ENCODE measurements around the gene SHANK3. TPM values are rescaled to one million over a fixed set of nuclear protein-coding genes. Genes with fewer than 3 reads are reported as not detected.

The SHANK3 gene
- total and polyA plus RNA-seq, 2 of the 4 experiments (the other 2 are of a cell fraction): 0.18 to 1.5 TPM

- BruUV-seq (replicated peaks): TSS peak; percentile 80
- POLR2A ChIA-PET (ENCODE audit: unreplicated experiment): no interaction called here
- Histone ChIP-seq H3K14ac (replicated peaks; ENCODE audit: low read depth, low read length) (peak within 1 kb of the TSS; percentile 93), H3K18ac (ENCODE audit: low read depth, low read length) (0 out of 2 replicates have a peak within 1 kb of the TSS, but pooled peaks have one; percentile 5), H2BK5ac (ENCODE audit: low read depth, low read length, poor library complexity, severe bottlenecking) (peak within 1 kb of the TSS; percentile 51), H2AFZ (replicated peaks; ENCODE audit: low read length, poor library complexity) (peak within 1 kb of the TSS; percentile 100), H2BK15ac (ENCODE audit: low read depth, low read length) (peak within 1 kb of the TSS; percentile 65; the same call in 1 of the 3 replicates), H2BK120ac (ENCODE audit: low read depth, low read length) (no peak within 1 kb of the TSS), H4K91ac (ENCODE audit: insufficient read depth, low read depth, low read length) (peak within 1 kb of the TSS; percentile 73), H3K56ac (ENCODE audit: extremely low read depth, insufficient read depth, low read length) (peak within 1 kb of the TSS; percentile 51), H3K23ac (ENCODE audit: low read depth, low read length) (peak within 1 kb of the TSS; percentile 92), H3K9me3 (ENCODE audit: control insufficient read depth, insufficient read depth, low read length) (no peaks in the 10 kb centered on the region), H3K4me3 (ENCODE audit: insufficient read depth, low read depth, low read length) (peak within 1 kb of the TSS; percentile 93), H3K36me3 (ENCODE audit: control insufficient read depth, insufficient read depth, low read length) (peaks cover 2% of the 10 kb centered on the region; the same call in 1 of the 2 replicates), H4K8ac (ENCODE audit: low read depth in 2 of 2, low read length in 2 of 2) (peak within 1 kb of the TSS; percentile 59 to 89; a peak in 3 of 4 replicates), H4K20me1 (ENCODE audit: insufficient read depth, low read length) (0 out of 2 replicates have a peak, but pooled peaks cover 4% of the 10 kb centered on the region), H3K4me2 (ENCODE audit: low read depth, low read length) (peak within 1 kb of the TSS; percentile 95), H4K5ac (ENCODE audit: low read depth, low read length) (peak within 1 kb of the TSS; percentile 4), H3K27me3 (ENCODE audit: control insufficient read depth, insufficient read depth, low read length) (peaks cover under 1% of the 10 kb centered on the region), H3K27ac (ENCODE audit: insufficient read depth, low read length) (peak within 1 kb of the TSS; percentile 75), H2AK9ac (replicated peaks; ENCODE audit: low read depth, low read length, poor library complexity) (peak within 1 kb of the TSS; percentile 92), H3K4me1 (ENCODE audit: control insufficient read depth, insufficient read depth, low read length) (peaks cover 9% of the 10 kb centered on the region; the same call in 1 of the 2 replicates), H3K79me1 (ENCODE audit: low read depth in 1 of 2, low read length in 2 of 2) (peaks cover 6 to 24% of the 10 kb centered on the region in 2 experiments; a peak in 2 of 4 replicates), H3K9ac (ENCODE audit: low read depth, low read length) (peak within 1 kb of the TSS; percentile 88), H2AK5ac (ENCODE audit: low read depth, low read length) (peak within 1 kb of the TSS; percentile 98), H2BK20ac (ENCODE audit: low read depth, low read length) (no peak within 1 kb of the TSS), H3K9me1 (ENCODE audit: insufficient read depth, low read length) (peaks cover 9% of the 10 kb centered on the region), H3K4ac (ENCODE audit: low read depth, low read length) (peak within 1 kb of the TSS; percentile 87)
- in situ Hi-C loops (cut with MboI; ENCODE audit: low sequenced_read_pairs): no loop called here
- CTCF ChIA-PET: interaction anchor here (0.5 to 0.6 kb wide), 2 partner anchors 39 to 202 kb away, joined by 3 to 4 read pairs; no protein-coding TSS in a partner anchor
- DNase-seq (peak; percentile 81), ATAC-seq (ENCODE audit: low read depth) (peak; percentile 97)
- intact Hi-C loops (cut with micrococcal nuclease): loop anchor here (2.0 kb wide), 1 partner anchor 45 kb away; the partner anchor contains the start of gene CHKB
- WGBS, 2 experiments (ENCODE audit: extremely low coverage in 2 of 2, insufficient read length in 1 of 2): 8% methylated on average over 43 of the region's 88 CpGs; no CpG with 5 or more reads in 1 of the 2 experiments
- dilution Hi-C loops (cut with HindIII; ENCODE audit: low sequenced_read_pairs, unreplicated experiment): no loop called here
- TF ChIP-seq CEBPB (IDR thresholded peaks at IDR 0.05; ENCODE audit: low read depth, low read length) (no peak), MAZ (IDR thresholded peaks at IDR 0.05; ENCODE audit: borderline replicate concordance, low read depth, low read length) (peak; percentile 40; the same call in 1 of the 2 replicates), POLR2A (IDR thresholded peaks at IDR 0.05; ENCODE audit: low read depth, low read length) (no peak), USF2 (IDR thresholded peaks at IDR 0.05; ENCODE audit: low read depth, low read length) (0 out of 2 replicates have a peak, but pooled peaks have one; percentile 23), ELK1 (IDR thresholded peaks at IDR 0.05; ENCODE audit: borderline replicate concordance, low read depth, low read length) (no peak), MAFK (IDR thresholded peaks at IDR 0.05; ENCODE audit: low read depth, low read length) (no peak), SMC3 (IDR thresholded peaks at IDR 0.05; ENCODE audit: low read depth, low read length) (peak; percentile 30; the same call in 1 of the 2 replicates), RCOR1 (IDR thresholded peaks at IDR 0.05; ENCODE audit: insufficient replicate concordance, low read length) (no peak), FOS (IDR thresholded peaks at IDR 0.05; ENCODE audit: low read depth, low read length) (no peak), RAD21 (IDR thresholded peaks at IDR 0.05; ENCODE audit: low read length) (peak; percentile 42), RFX5 (IDR thresholded peaks at IDR 0.05; ENCODE audit: low read depth, low read length) (no peak), NFE2L2 (IDR thresholded peaks at IDR 0.05; ENCODE audit: low read depth, low read length) (no peak)
Measured at GRCh38 chr22:50627642-50628542, 44.7 kb upstream of the SHANK3 start, which contains the start of gene ARSA. Gene ARSA, minus strand, starts transcription at chr22:50628152. Its CDS starts 373 bp downstream, at chr22:50627779.

Data from IMR-90 (cell line).